LHCN-M2 (cell line): ENCODE results near the gene SCARF1. TPM values are rescaled to one million over a fixed set of nuclear protein-coding genes. Genes with fewer than 3 reads are reported as not detected.
A peak's percentile ranks its signal among the peaks of the same experiment; 100 is the strongest.

Experiments
- DNase-seq: peaks from one replicate; pipeline ENCODE4 v3.0.0-alpha.2; 2012; ENCODE audit warnings: low read depth
- total RNA-seq: library from RNA; depleted of rRNA; stranded (reverse); fragments of >200 nt; gene quantifications from 2 replicates; pipeline ENCODE4 v1.2.3, GENCODE V29; 2014; rRNA removed

The SCARF1 gene
- total RNA-seq, 1 experiment from 2014 or later, result 0.11 TPM

DNA sequence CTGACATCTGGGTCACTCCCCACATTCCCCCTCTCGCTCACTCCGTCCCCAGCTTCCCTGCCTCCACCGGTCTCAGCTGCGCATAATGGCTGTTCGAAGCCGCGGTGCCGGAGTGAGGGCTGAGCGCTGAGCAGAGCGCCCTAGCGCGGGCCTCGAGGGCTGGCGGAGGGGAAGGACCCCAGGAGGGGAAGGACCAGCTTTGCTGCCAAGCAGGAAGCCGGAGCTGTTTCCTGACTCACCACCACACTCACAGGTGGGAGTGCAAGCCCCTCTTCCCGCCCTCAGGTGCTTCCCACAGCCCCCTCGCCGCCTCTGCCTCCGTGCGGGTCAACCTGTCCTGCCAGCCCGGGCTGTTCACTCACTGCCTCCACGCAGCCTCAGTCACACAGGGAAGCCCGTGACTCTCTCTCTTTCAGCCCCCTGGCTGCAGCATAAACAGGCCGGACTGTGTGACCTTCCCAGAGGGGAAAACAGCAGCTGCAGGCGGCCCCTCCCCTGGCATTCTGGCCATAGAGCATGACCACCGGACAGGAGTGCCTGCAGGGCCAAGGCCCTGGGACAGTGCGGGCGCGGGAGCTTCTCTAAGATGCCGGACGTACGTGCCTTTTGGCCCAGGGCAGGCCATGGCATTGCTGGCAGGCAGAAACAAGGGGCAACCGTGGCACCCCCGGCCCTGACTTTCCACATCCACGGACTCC, 40.6 kb downstream of the SCARF1 start:
- no peak for DNase-seq

DNA sequence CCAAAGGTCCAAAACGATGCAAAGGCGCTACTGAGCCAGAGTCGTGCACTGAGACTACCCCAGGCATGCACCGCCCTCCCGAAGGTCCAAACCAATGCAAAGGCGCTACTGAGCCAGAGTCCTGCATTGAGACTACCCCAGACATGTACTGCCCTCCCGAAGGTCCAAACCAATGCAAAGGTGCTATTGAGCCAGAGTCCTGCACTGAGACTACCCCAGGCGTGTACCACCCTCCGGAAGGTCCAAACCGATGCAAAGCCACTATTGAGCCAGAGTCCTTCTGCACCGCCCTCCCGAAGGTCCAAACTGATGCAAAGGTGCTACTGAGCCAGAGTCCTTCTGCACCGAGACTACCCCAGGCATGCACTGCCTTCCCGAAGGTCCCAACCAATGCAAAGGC, 44.0 kb downstream of the SCARF1 start:
- no peak for DNase-seq

DNA sequence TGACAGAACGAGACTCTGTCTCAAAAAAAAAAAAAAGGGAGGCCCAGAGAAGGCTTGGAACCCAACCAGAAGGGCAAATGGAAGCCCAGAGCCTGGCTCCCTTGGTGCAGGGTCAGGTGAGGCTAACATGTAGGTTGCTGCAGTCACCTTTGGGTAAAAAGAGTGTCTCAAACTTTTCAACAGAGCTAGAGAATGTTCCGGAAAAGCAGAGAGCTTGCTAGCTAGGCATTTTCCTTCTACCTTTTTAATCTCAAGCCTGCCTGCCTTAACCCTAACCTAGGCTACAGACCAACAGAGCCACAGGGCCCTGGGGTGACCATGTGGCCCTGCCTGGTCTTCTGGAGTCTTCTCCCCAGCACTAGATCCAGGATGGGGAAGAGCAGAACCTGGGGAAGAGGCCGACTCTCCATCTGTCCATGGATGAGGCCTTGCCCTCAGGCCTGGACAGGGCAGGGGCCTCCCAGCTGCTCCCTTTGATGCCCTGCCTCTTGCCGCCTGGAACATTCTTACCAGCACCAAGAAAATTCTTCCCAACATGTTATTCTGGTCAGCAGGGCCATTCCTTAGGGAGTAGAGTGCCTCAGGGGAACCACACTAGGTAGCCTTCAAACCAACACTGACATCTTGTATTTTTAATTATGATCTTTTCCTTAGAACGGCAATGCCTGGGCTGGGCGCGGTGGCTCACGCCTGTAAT, 47.0 kb downstream of the SCARF1 start:
- no peak for DNase-seq

DNA sequence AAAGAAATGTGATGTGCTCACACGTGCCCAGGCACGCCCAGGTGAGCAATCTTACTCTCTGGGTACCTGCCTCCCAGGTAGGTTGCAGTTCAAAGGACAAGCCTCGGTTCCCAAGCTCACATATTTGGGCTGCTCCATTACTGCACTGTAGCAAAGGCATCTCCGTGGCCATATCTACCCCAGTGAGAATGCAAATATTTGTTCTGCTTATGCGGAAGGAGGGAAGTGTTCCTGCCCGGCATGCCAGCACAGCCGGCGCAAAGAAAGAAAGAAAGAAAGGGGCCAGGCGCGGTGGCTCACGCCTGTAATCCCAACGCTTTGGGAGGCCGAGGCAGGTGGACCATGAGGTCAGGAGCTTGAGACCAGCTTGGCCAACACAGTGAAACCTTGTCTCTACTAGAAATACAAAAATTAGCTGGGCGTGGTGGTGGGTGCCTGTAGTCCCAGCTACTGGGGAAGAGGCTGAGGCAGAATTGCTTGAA, 47.6 kb downstream of the SCARF1 start:
- no peak for DNase-seq

DNA sequence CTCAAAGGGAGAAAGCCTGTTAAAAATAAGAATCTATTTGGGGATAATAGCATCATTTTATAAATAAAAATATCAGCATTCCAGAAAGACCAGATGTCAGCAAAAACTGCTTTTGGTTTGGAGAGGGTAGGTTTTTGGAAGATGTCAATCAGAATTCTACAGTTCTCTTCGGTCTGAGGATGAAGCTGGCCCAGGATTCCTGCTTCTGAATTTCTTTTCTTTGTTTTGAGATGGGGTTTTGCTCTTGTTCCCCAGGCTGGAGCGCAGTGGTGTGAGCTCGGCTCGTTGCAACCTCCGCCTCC, 52.0 kb downstream of the SCARF1 start:
- no peak for DNase-seq

DNA sequence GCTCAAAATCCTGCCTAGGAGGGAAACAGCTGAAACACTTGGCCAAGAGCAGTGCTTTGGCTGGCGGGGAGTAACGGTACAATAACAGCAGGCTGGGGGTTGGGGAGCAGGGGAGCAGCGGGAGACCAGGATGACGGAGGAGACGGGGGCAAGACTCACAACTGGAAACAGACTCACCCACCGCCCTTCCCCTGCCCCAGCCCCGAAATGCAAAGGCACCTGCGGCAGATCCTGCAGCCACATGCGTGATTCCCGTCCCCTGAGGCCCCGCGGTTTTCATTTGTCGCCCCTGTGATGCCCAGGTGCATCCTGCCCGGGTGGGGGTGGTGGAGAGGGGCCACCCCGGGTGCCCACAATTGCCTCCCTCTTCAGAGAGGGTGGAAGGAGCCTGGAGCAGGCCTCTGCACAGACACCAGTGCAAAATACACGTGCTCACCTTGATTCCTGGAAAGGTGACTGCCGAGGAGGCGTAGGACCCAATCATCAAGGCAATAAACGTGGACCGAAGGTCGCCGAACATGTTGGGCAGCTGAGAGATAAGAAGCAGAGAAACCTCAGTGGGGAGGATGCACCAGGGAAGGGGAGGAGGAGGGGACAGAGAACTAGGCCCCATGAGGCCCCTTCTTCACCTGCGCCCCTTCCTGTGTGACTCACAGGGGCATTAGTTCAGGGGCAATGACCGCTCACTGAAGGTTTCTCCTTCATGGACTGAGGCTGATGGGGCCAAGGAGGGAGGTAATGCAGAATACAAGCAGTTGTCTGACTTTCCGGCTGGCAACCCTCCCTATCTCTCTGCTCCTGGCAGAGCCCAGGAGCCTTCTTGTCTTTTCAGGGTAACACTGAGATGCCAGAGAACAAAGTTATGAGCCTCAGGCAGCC, 52.5 kb downstream of the SCARF1 start:
- no peak for DNase-seq

DNA sequence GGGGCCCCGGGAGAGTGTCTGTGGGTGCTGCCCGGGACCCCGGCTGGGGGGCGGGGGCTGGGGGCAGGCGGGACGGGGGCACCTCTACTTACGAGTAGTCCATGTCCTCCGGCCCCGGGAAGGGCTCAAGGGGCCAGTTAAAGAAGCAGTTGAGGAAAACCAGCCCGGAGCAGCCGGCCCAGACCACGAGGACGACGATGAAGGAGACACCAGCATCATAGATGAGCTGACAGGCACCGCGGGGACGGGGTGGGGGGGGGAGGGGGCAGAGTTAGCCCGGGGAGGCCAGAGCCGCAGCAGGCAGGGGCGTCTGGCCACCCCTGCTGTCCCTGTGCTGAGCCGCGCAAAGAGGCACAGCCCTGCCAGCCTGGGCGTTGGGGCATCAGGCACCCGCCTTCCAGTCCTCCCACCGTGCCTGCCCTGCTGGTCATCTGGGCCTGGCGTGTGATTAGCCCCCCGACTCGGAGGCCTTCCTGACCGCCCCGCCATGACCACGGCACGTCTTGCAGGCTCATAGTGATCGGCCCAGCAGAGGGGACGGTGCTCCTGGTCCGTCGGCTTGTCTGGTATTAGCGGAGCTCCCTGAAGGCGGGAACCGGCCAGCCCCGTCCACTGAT, 54.0 kb downstream of the SCARF1 start:
- no peak for DNase-seq

- no peak for DNase-seq
Observed at GRCh38 chr17:1590747-1591473, 54.6 kb downstream of the SCARF1 start.

DNA sequence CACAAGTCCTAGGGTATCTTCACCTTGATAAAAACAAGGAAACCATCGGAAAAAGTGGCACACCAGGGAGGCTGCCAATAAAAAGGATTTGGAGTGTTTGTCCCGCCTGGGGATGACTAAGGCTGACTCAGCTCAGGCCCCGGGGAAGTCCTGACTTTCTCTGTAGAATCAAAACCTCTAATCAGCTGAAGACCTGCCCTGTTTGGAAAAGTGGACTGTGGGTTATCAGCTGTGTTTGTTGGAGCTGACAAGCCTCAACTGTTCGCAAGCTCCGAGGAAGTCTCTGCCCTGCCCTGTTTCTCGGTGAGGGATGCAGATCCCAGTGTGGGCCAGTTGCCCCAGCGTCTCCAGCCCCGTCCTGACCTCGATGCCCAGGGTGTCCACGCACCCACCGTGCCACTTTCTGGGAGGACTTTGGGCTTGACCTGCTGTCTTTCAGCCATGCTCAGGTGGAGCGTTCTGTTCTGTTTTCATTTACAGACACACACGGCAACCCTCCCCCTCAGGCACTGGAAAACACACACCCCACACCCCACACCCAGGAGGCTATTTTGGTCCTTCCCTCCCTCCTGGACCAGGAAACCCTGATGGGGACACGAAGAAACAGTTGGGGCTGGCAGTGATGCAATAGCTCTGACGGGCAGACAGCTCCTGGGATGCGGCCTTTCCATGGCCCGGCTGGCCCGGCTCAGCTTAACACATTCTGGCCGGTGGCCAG, 55.3 kb downstream of the SCARF1 start:
- DNase-seq, result peak; percentile 91

- DNase-seq, result no peak
Observed at GRCh38 chr17:1588821-1589585, 56.5 kb downstream of the SCARF1 start.

DNA sequence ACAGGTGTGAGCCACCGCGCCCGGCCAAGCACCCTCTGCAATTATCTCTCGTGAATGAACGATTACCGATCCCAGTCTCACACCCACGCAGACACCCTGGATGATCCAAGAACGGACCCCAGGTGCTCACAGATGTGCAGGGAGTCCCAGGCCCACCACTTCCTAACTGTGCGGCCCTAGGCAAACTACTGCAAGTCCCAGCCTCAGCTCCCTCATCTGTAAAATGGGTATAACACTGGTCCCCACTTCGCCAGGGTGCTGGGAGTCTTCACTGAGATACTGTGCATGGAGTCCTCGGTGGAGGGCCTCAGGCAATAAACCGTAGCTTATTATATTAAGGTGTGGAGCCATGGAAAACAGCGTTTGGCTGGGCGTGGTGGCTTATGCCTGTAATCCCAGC, 61.4 kb downstream of the SCARF1 start:
- DNase-seq, result no peak

Other genes with a start within 250 kb of the SCARF1 start
- gene YWHAE, start 245.5 kb downstream of the SCARF1 start, total RNA-seq, result 605 and 722 TPM in 2 replicates
- 82.8 and 86.6 TPM in 2 replicates for gene CRK, start 189.5 kb downstream of the SCARF1 start, total RNA-seq
- 96.3 and 107 TPM in 2 replicates for gene MYO1C, start 153.0 kb downstream of the SCARF1 start, total RNA-seq
- 27.3 and 30.1 TPM in 2 replicates for gene INPP5K, start 129.1 kb downstream of the SCARF1 start, total RNA-seq
- 18.5 and 26.3 TPM in 2 replicates for gene PITPNA, start 82.9 kb downstream of the SCARF1 start, total RNA-seq
- gene SLC43A2, start 16.9 kb downstream of the SCARF1 start, total RNA-seq, result 1.9 and 3.7 TPM in 2 replicates
- gene RILP, start 4.1 kb upstream of the SCARF1 start, total RNA-seq, result 4.2 and 9.8 TPM in 2 replicates
- 82.9 and 108 TPM in 2 replicates for gene PRPF8, start 39.1 kb upstream of the SCARF1 start, total RNA-seq
- 0.77 and 1.1 TPM in 2 replicates for gene TLCD2, start 64.6 kb upstream of the SCARF1 start, total RNA-seq
- 48.6 and 56.7 TPM in 2 replicates for gene WDR81, start 79.0 kb upstream of the SCARF1 start, total RNA-seq
- 0.13 and 0.40 TPM in 2 replicates for gene SERPINF2, start 97.1 kb upstream of the SCARF1 start, total RNA-seq
- gene SERPINF1, start 116.3 kb upstream of the SCARF1 start, total RNA-seq, result 424 and 815 TPM in 2 replicates
- gene SMYD4, start 184.2 kb upstream of the SCARF1 start, total RNA-seq, result 10.6 and 13.3 TPM in 2 replicates
- 19.3 and 28.1 TPM in 2 replicates for gene RPA1, start 184.3 kb upstream of the SCARF1 start, total RNA-seq